Thoracic aorta (tissue), 2 donors: Measurements from ENCODE around the gene B3GALT6. TPM values are rescaled to one million over a fixed set of nuclear protein-coding genes. Genes with fewer than 3 reads are reported as not detected.

Source experiments
- ATAC-seq: fragments of 150-250 bp; one replicate; pipeline ENCODE4 v1.8.0; 2017; ENCODE audit warnings: low read depth; ENCODE audit not compliant: insufficient number of reproducible peaks, low FRiP score
- DNase-seq: peaks from one replicate; pipeline ENCODE4 v3.0.0-alpha.2; 2020; ENCODE audit warnings: low spot score
- H3K27ac ChIP-seq, 2 donors: fragments of 200-600 bp; sonication (generic); 1 replicate in 1 of 2; 2 replicates in 1 of 2; pipeline ENCODE4 v1.5.1; 2016; ENCODE audit warnings: mild to moderate bottlenecking in 2 of 2, moderate library complexity in 2 of 2
- H3K27me3 ChIP-seq: fragments of 200-600 bp; sonication (generic); replicated peaks from 2 replicates; pipeline ENCODE4 v1.6.0; 2016; ENCODE audit warnings: mild to moderate bottlenecking; ENCODE audit not compliant: insufficient read depth
- H3K36me3 ChIP-seq: fragments of 200-600 bp; sonication (generic); one replicate; pipeline ENCODE4 v1.5.1; 2016
- H3K4me1 ChIP-seq, 2 donors: fragments of 200-600 bp; sonication (generic); 1 replicate in 1 of 2; 2 replicates in 1 of 2; pipeline versions ENCODE4 v1.5.1 to v1.6.0; 2016; ENCODE audit warnings: low read depth in 2 of 2, mild to moderate bottlenecking in 1 of 2; ENCODE audit not compliant: control insufficient read depth in 1 of 2
- H3K4me3 ChIP-seq: fragments of 200-600 bp; sonication (generic); 2 replicates; pipeline ENCODE4 v1.5.1; 2016; ENCODE audit warnings: mild to moderate bottlenecking
- H3K9me3 ChIP-seq: fragments of 200-600 bp; sonication (generic); 2 replicates; pipeline ENCODE4 v1.5.1; 2016
- CTCF ChIP-seq: fragments of 200-600 bp; sonication (generic); IDR thresholded peaks from one replicate; pipeline ENCODE4 v1.5.1; 2019; ENCODE audit warnings: antibody characterized with exemption
- total RNA-seq, 2 donors: library from RNA; depleted of rRNA; stranded (reverse); fragments of >200 nt; gene quantifications; one replicate each; pipeline versions ENCODE4 v1.1.0 to v1.2.3, GENCODE V29; 2016

The B3GALT6 gene
- total RNA-seq, 2 donors from 2014 or later: 15.5 to 25.3 TPM

DNA sequence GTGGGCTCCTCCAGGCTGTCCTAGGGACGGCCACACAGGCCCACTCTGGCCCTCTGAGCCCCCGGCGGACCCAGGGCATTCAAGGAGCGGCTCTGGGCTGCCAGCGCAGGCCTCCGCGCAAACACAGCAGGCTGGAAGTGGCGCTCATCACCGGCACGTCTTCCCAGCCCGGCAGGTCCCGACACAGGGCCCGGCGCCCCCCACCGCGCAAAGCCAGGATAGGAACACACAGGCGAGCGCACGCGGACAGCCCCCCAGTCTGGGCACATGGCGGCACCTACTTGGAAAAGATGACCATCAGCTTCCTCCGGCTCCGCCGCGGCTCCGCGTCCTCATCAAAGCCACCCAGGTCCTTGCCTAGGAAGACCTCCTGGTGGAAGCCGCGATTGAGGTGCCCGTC, 3.9 kb upstream of the B3GALT6 start:
- Histone ChIP-seq H3K9me3 (no peaks in the 10 kb centered on the region), H3K36me3 (peaks cover 32% of the 10 kb centered on the region), H3K27ac (no peak overlapping the region), H3K4me3 (no peak overlapping the region), H3K4me1 (peaks cover 20 to 32% of the 10 kb centered on the region in 2 donors), H3K27me3 (no peaks in the 10 kb centered on the region)
- DNase-seq (no peak), ATAC-seq (no peak)
- TF ChIP-seq CTCF: no peak

DNA sequence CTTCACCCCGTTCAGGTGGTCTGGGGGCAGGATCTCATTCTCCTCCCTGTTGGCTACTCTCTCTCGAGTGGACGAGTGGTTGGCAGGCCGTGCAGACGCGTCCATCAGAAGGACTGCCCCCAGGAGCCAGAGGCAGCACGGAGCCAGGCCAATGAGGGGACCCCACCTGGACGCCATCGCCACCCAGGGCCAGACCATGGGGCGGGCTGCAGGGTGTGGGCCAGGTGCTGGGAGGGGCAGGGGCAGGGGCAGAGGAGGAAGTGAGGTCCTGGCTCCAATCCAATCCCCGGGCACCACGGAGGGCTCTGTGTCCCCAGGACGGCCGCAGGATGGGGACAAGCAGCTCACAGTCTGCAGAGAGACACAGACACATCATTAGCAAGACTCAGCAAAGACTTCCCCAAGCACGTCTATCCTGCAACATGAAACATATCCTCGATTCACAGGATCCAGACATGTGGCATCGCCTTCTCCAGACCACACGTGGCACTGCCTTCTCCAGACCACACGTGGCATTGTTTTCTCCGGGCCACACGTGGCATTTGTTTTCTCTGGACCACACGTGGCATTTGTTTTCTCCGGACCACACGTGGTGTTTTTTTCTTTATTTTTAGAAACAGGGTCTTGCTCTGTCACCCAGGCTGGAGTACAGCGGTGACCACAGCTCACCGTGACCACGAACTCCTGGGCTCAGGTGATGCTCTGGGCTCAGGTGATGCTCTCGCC, 3.3 kb upstream of the B3GALT6 start:
- Histone ChIP-seq H3K27me3 (no peaks in the 10 kb centered on the region), H3K4me1 (peaks cover 20 to 33% of the 10 kb centered on the region in 2 donors), H3K36me3 (peaks cover 29% of the 10 kb centered on the region), H3K27ac (no peak overlapping the region), H3K9me3 (no peaks in the 10 kb centered on the region), H3K4me3 (no peak overlapping the region)
- no peak for ATAC-seq
- no peak for DNase-seq
- TF ChIP-seq CTCF: no peak

DNA sequence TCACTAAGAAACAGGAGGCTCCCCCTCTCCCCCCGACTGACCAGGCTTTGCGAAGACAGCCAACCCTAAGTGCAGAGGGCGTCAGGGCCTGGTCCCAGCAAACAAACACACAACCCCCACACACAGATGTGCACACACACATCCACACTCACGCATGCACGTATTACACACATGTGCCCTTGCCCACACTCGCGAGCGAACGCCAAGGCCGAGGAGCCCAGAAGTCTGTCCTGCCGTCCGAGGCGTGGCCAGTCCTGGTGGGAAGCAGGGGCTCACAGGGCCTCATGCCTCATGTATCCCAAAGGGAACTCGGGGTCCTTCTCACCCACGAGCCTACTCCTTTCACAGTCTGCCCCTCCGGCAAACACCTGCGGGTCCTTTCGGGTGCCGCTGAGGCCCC, 2.3 kb upstream of the B3GALT6 start:
- Histone ChIP-seq H3K9me3 (no peaks in the 10 kb centered on the region), H3K4me1 (peaks cover 20 to 33% of the 10 kb centered on the region in 2 donors), H3K36me3 (peaks cover 28% of the 10 kb centered on the region), H3K27ac (no peak overlapping the region), H3K27me3 (no peaks in the 10 kb centered on the region), H3K4me3 (peak overlapping the region; percentile 99)
- DNase-seq (no peak), ATAC-seq (no peak)
- no peak for TF ChIP-seq CTCF

GRCh38 chr1:1230656-1231399, 1.2 kb upstream of the B3GALT6 start:
- H3K27ac ChIP-seq: peak overlapping the region; percentile 88 to 91
- peak overlapping the region; percentile 99 for H3K4me3 ChIP-seq
- no peaks in the 10 kb centered on the region for H3K9me3 ChIP-seq
- ATAC-seq (no peak), DNase-seq (no peak)
- no peaks in the 10 kb centered on the region for H3K27me3 ChIP-seq
- H3K36me3 ChIP-seq: peaks cover 24% of the 10 kb centered on the region
- H3K4me1 ChIP-seq: peaks cover 20 to 33% of the 10 kb centered on the region in 2 donors
- no peak for TF ChIP-seq CTCF

DNA sequence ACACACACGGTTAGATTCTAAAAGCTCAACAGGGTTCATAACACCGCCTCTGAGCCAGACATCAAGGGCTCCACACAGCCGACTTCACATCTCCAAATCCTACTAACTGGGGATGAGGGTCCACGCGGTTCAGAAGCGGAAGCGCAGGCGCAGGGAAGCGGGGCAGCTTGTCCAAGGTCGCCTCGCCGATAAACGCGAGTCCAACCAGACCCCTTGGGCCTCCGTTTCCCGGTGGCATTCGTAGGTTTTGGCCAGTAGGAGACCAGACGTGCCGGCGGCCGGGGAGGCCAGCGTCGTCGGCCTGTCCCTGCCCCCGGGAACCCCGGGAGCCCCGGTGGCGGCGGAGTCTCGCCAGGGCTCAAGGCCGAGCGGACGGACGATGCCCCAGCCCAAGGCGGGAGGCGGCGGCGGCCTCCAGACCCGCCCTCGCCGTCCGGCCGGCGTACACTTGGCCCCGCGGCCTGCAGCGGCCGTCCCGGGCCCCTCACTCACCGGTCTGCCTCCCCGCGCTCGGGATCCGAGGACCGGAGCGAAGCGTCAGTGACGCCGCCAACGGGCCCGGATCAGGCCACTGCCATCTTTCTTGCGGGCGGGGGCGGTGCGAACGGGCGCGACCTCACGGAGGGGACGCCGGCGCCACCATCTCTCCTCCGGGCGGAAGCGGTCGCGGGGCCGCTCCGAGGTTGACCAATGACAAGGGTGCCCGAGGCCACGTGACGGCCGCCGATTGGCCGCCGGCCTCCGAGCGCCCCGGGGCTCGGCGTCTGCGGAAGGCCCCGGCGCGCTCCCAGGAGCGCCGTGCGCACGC, 433 bp upstream of the B3GALT6 start, which contains the start of gene SDF4:
TSS of gene SDF4 (minus strand) at position 602 of the 808 bp plus-strand sequence. CDS start 3,229 bp downstream, outside the sequence.
- DNase-seq (peak; percentile 84), ATAC-seq (peak; percentile 85)
- Histone ChIP-seq H3K4me1 (peaks cover 20 to 33% of the 10 kb centered on the region in 2 donors), H3K27ac (peak within 1 kb of the TSS; percentile 88 to 91), H3K4me3 (peak within 1 kb of the TSS; percentile 99), H3K27me3 (no peaks in the 10 kb centered on the region), H3K9me3 (no peaks in the 10 kb centered on the region), H3K36me3 (peaks cover 23% of the 10 kb centered on the region)
- TF ChIP-seq CTCF: peak; percentile 9
